DND-41 (cell line): ENCODE results near the gene PTPRD.

Source experiments
- ATAC-seq: fragments of 200-7000 bp; cut with Tn5 transposase; 3 replicates; pipeline ENCODE4 v1.9.1; 2021; ENCODE audit warnings: low read depth; ENCODE audit not compliant: insufficient read depth
- DNase-seq: peaks from one replicate; pipeline ENCODE4 v3.0.0-alpha.2; 2020
- H2AFZ ChIP-seq: 2 replicates; pipeline ENCODE4 v1.6.0; 2012; ENCODE audit warnings: low read depth, low read length
- H3K27ac ChIP-seq: 2 replicates; pipeline ENCODE4 v1.5.1; 2012; ENCODE audit warnings: low read length, inconsistent platforms
- H3K27me3 ChIP-seq: fragments of 200-600 bp; sonication (generic); 2 replicates; pipeline ENCODE4 v1.6.0; 2012; ENCODE audit warnings: low read length, mild to moderate bottlenecking, inconsistent platforms; ENCODE audit not compliant: insufficient read depth, poor library complexity
- H3K36me3 ChIP-seq: 2 replicates; pipeline ENCODE4 v1.5.1; 2012; ENCODE audit warnings: low read length, inconsistent platforms; ENCODE audit not compliant: insufficient read depth
- H3K4me1 ChIP-seq: 2 replicates; pipeline ENCODE4 v1.5.1; 2012; ENCODE audit warnings: mild to moderate bottlenecking, low read length; ENCODE audit not compliant: insufficient read depth
- H3K4me2 ChIP-seq: 2 replicates; pipeline ENCODE4 v1.6.0; 2012; ENCODE audit warnings: mild to moderate bottlenecking, moderate library complexity, low read length, inconsistent platforms; ENCODE audit not compliant: insufficient read depth
- H3K4me3 ChIP-seq, 2 experiments: fragments of 200-600 bp in 1 of 2; shearing (Covaris generic) in 1 of 2; 2 replicates each; pipeline ENCODE4 v1.5.1; 2012 to 2016; ENCODE audit warnings: inconsistent platforms in 2 of 2, low read length in 2 of 2, mild to moderate bottlenecking in 2 of 2, low read depth in 1 of 2, moderate library complexity in 1 of 2
- H3K79me2 ChIP-seq: 2 replicates; pipeline ENCODE4 v1.6.0; 2012; ENCODE audit warnings: low read length, inconsistent platforms; ENCODE audit not compliant: insufficient read depth
- H3K9ac ChIP-seq: 2 replicates; pipeline ENCODE4 v1.6.0; 2012; ENCODE audit warnings: low read depth, mild to moderate bottlenecking, inconsistent platforms, low read length, moderate library complexity
- H3K9me3 ChIP-seq: 2 replicates; pipeline ENCODE4 v1.5.1; 2012; ENCODE audit warnings: low read length, moderate library complexity, mild to moderate bottlenecking, inconsistent platforms; ENCODE audit not compliant: insufficient read depth, severe bottlenecking
- H4K20me1 ChIP-seq: 2 replicates; pipeline ENCODE4 v1.6.0; 2012; ENCODE audit warnings: low read length; ENCODE audit not compliant: insufficient read depth
- CTCF ChIP-seq: IDR thresholded peaks from 2 replicates; pipeline ENCODE4 v1.5.1; 2012; ENCODE audit warnings: borderline replicate concordance, low read length, moderate library complexity, mild to moderate bottlenecking; ENCODE audit not compliant: poor library complexity, severe bottlenecking; ENCODE audit errors: extremely low read depth
- EZH2 ChIP-seq: IDR thresholded peaks from 3 replicates; pipeline ENCODE4 v1.6.1; 2012; ENCODE audit warnings: borderline replicate concordance, low read depth, mild to moderate bottlenecking, moderate library complexity, low read length, inconsistent platforms; ENCODE audit not compliant: severe bottlenecking

Gene PTPRD

GRCh38 chr9:8491563-8491962, 2121.2 kb downstream of the PTPRD start:
- no peak overlapping the region for H3K27ac ChIP-seq
- H3K27me3 ChIP-seq = no peaks in the 10 kb centered on the region
- no peak overlapping the region for H3K4me3 ChIP-seq
- H3K4me1 ChIP-seq = no peaks in the 10 kb centered on the region
- DNase-seq = no peak
- H3K79me2 ChIP-seq = no peaks in the 10 kb centered on the region
- H2AFZ ChIP-seq = no peak overlapping the region
- no peak overlapping the region for H3K4me2 ChIP-seq
- no peak for ATAC-seq
- H4K20me1 ChIP-seq = no peaks in the 10 kb centered on the region
- H3K9ac ChIP-seq = no peak overlapping the region
- no peaks in the 10 kb centered on the region for H3K9me3 ChIP-seq
- no peak for TF ChIP-seq CTCF
- TF ChIP-seq EZH2 = no peak
- no peaks in the 10 kb centered on the region; the same call in 1 of the 2 replicates for H3K36me3 ChIP-seq

GRCh38 chr9:8489835-8490234, 2123.0 kb downstream of the PTPRD start:
- ATAC-seq (no peak), DNase-seq (no peak)
- Histone ChIP-seq H3K4me3 (no peak overlapping the region), H3K79me2 (no peaks in the 10 kb centered on the region), H3K27me3 (no peaks in the 10 kb centered on the region), H3K36me3 (peaks cover 11% of the 10 kb centered on the region; the same call in 1 of the 2 replicates), H2AFZ (no peak overlapping the region), H4K20me1 (no peaks in the 10 kb centered on the region), H3K27ac (no peak overlapping the region), H3K4me1 (no peaks in the 10 kb centered on the region), H3K9me3 (no peaks in the 10 kb centered on the region), H3K4me2 (no peak overlapping the region), H3K9ac (no peak overlapping the region)
- TF ChIP-seq EZH2 (no peak), CTCF (no peak)

DNA sequence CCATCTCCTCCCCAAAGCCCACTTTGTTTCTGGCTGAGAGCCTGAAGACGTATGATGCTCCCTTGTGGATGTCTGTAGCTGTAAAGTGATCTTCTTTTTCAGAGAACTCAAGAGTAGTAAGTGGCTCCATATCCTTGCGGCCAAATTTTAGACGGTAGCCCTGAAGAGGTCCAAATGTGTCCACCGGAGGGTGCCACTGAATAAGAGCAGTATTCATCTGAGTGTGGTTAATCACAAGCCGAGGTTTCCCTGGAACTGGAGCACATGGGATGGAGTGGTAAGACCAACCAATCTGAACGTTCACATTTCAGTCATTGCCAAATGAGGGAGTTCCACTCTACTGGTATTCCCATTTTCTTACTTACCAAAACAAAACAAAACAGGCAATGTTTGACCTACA, 2126.7 kb downstream of the PTPRD start:
- H3K9ac ChIP-seq = no peak overlapping the region
- H3K4me1 ChIP-seq = no peaks in the 10 kb centered on the region
- ATAC-seq (no peak), DNase-seq (peak; percentile 9)
- no peak overlapping the region for H3K27ac ChIP-seq
- H3K79me2 ChIP-seq = no peaks in the 10 kb centered on the region
- TF ChIP-seq EZH2 = no peak
- TF ChIP-seq CTCF = peak; percentile 41
- H3K9me3 ChIP-seq = no peaks in the 10 kb centered on the region
- H3K4me2 ChIP-seq = no peak overlapping the region
- peaks cover 18% of the 10 kb centered on the region for H3K36me3 ChIP-seq
- no peaks in the 10 kb centered on the region for H4K20me1 ChIP-seq
- no peaks in the 10 kb centered on the region for H3K27me3 ChIP-seq
- no peak overlapping the region for H3K4me3 ChIP-seq
- H2AFZ ChIP-seq = no peak overlapping the region
